ENCODE data around the gene SLC8A2. TPM values are rescaled to one million over a fixed set of nuclear protein-coding genes. Genes with fewer than 3 reads are reported as not detected.

The SLC8A2 gene
- total and polyA plus RNA-seq, 10 of the 15 experiments (the other 5 are each of a cell fraction or from before 2014, with no cell fraction given), result not detected

GRCh38 chr19:47514869-47515588 lies 43.3 kb upstream of the SLC8A2 start, which contains the start of gene NAPA (continued):
- peak; percentile 64; the same call in 2 of the 3 replicates for TF ChIP-seq POU2F2 (IDR thresholded peaks at IDR 0.05; ENCODE audit: borderline replicate concordance, low read depth, low read length)
- TF ChIP-seq SP1 (IDR thresholded peaks at IDR 0.05; ENCODE audit: low read depth, low read length), result peak; percentile 63
- no peak; the same call in 1 of the 2 replicates for TF ChIP-seq RB1 (IDR thresholded peaks at IDR 0.05; ENCODE audit: borderline replicate concordance)
- peak; percentile 56; the same call in 1 of the 2 replicates for TF ChIP-seq IRF4 (IDR thresholded peaks at IDR 0.05; ENCODE audit: low read depth, low read length)
- TF ChIP-seq ZNF687 (IDR thresholded peaks at IDR 0.05), result 0 out of 2 replicates have a peak, but pooled peaks have one; percentile 22
- TF ChIP-seq CEBPB (IDR thresholded peaks at IDR 0.05; ENCODE audit: borderline replicate concordance in 1 of 2, low read depth in 2 of 2, low read length in 2 of 2), result 0 out of 4 replicates have a peak, but pooled peaks of 1 of the 2 experiments have one; percentile 21
- peak; percentile 76 for TF ChIP-seq CREM (IDR thresholded peaks at IDR 0.05; ENCODE audit: low read depth)
- no peak for TF ChIP-seq PAX8 (IDR thresholded peaks at IDR 0.05)
- no peak for TF ChIP-seq ZBED1 (IDR thresholded peaks at IDR 0.05; ENCODE audit: borderline replicate concordance)
- 0 out of 2 replicates have a peak, but pooled peaks have one; percentile 16 for TF ChIP-seq YY1 (IDR thresholded peaks at IDR 0.05; ENCODE audit: low read depth, low read length)
- TF ChIP-seq POLR2A (IDR thresholded peaks at IDR 0.05; ENCODE audit: low read depth, low read length), result peak; percentile 94
- peak; percentile 55; the same call in 1 of the 2 replicates for TF ChIP-seq LARP7 (IDR thresholded peaks at IDR 0.05)
- peak; percentile 99 for TF ChIP-seq RAD51 (IDR thresholded peaks at IDR 0.05)
- TF ChIP-seq USF1 (IDR thresholded peaks at IDR 0.05; ENCODE audit: borderline replicate concordance, extremely low read length, insufficient read depth, low read depth, low read length), result peak; percentile 88
